AG04450 (cell line): ENCODE measurements around the gene TBX2. TPM values are rescaled to one million over a fixed set of nuclear protein-coding genes. Genes with fewer than 3 reads are reported as not detected.

Experiments
- CTCF ChIA-PET: fragments of 300-600, 350-600 bp; formaldehyde crosslinking; extraction: SDS; loops from one replicate; lab custom pipeline; 2022; ENCODE audit warnings: antibody characterized with exemption, inconsistent platforms; lab: Charles Lee
- POLR2A ChIA-PET: fragments of 350-600 bp; formaldehyde crosslinking; extraction: SDS; loops from one replicate; lab custom pipeline; 2021; ENCODE audit warnings: antibody characterized with exemption, inconsistent platforms; lab: Yijun Ruan, JAX
- DNase-seq: peaks from one replicate; pipeline ENCODE4 v3.0.0-alpha.2; 2011; ENCODE audit warnings: low read depth, low spot score
- H3K27ac ChIP-seq: one replicate; pipeline ENCODE4 v1.5.1; 2012; ENCODE audit warnings: low read depth, low read length, control low read depth
- H3K27me3 ChIP-seq: one replicate; pipeline ENCODE4 v1.6.0; 2012; ENCODE audit warnings: low read length; ENCODE audit not compliant: control insufficient read depth, insufficient read depth
- H3K4me3 ChIP-seq: 2 replicates; pipeline ENCODE4 v1.5.1; 2011; ENCODE audit warnings: mild to moderate bottlenecking, low read depth, low read length, control low read depth
- H3K9me3 ChIP-seq: 2 replicates; pipeline ENCODE4 v1.5.1; 2012; ENCODE audit warnings: low read length; ENCODE audit not compliant: control insufficient read depth, insufficient read depth
- CTCF ChIP-seq: IDR thresholded peaks from 2 replicates; pipeline ENCODE4 v1.5.1; 2011; ENCODE audit warnings: low read depth, low read length, control low read depth, inconsistent platforms
- polyA plus RNA-seq: library from polyadenylated mRNA; depleted of rRNA; stranded (reverse); fragments of >200 nt; gene quantifications from 2 replicates; pipeline ENCODE4 v1.2.3, GENCODE V29; 2011

Gene TBX2
- polyA plus RNA-seq, 1 experiment = 18.3 TPM

DNA sequence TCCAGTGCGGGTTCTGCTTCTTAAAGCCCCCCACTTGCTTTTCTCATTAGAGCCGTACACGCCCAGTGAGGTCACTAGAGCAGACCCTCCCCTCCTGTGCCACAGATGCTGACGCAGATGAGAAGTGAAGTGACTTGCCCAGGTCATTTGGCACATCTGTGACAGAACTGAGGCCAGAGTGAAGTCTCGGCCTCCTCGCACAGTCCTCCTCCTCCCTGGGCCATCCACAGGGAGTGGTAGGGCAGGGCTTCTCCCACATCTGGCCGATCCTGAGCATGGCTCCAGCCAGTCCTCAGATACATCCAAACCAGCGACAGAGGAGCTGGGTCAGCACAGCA, 15.3 kb upstream of the TBX2 start:
- Histone ChIP-seq H3K27me3 (no peaks in the 10 kb centered on the region), H3K9me3 (no peaks in the 10 kb centered on the region; the same call in 1 of the 2 replicates), H3K4me3 (no peak overlapping the region), H3K27ac (no peak overlapping the region)
- DNase-seq = no peak
- POLR2A ChIA-PET = no interaction called here
- no peak for TF ChIP-seq CTCF
- CTCF ChIA-PET = no interaction called here

DNA sequence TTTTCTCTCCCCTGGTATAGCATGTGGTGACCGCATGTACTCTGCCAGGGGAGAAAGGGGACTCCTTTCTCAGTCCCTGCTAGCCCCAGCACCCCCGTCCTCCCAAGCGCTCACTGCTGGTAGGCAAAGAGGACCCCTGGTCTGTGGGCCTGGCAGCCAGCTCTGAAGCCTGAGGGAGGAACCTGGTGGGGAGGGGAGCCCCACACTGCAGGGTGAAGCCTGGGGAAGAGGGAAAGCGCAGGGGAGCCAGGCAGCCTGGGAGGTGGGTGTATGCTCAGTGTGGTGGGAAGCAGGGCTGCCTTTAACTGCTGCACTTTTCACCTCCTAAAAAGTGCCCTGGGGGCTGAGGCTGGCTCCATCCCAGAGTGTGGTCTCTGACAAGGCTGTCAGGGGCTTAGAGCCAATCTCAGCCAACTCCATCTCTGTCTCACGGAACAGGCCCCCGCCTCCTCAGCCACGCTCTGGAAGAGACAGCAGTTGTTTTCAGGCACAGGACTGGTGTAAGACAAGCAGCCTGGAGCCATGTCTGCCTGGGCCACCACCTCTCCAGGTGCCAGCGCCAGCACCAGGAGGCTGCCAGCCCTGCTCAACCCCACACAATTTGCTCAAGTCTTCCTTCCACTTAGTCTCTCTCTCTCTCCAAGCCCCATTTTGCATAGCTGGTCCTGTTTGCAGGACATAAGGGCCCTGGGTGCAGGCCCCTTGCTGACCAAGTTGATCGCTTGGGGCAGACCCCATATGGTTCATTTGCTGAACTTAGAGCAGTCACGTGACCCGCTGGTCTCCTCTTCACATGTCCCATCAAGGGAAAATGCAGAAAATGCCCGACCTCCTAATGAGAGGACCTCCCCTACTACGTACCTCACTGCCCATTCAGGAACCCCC, 14.7 kb upstream of the TBX2 start:
- H3K4me3 ChIP-seq = no peak overlapping the region
- H3K27me3 ChIP-seq = no peaks in the 10 kb centered on the region
- DNase-seq = no peak
- ChIA-PET CTCF (no interaction called here), POLR2A (no interaction called here)
- H3K27ac ChIP-seq = no peak overlapping the region
- no peaks in the 10 kb centered on the region for H3K9me3 ChIP-seq
- TF ChIP-seq CTCF = no peak

DNA sequence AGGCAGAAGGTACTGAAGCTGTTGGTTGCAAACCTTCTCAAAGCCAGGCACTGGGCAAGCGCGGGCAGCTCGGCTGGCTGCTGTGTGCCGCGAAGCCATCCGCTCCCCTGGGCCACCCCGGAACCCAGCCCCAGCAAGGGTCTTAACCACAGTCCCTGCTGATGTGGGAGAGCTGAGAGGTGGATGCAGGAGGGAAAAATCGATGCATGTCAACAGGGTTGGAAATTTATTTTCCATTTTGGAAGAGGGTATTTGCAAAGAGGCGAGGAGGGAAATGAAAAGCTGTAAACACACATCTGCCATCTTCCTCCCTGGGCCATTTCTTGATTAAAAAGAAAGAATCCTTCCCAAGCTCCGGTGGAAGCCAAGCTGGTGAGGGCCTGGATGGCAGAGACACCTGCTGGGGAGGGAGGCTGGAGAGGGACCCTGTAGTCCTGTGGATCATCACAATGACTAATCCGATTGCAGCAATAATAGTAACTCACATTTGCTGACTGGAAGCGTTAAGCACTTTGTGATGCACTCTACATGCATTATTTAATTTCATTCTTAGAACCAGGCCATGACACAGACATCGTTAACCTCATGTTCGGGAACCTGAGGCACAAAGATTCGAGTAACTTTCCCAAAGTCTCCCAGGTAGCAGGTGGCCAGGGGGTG, 13.9 kb upstream of the TBX2 start:
- Histone ChIP-seq H3K9me3 (no peaks in the 10 kb centered on the region), H3K27ac (no peak overlapping the region), H3K27me3 (no peaks in the 10 kb centered on the region), H3K4me3 (no peak overlapping the region)
- CTCF ChIA-PET = no interaction called here
- TF ChIP-seq CTCF = no peak
- POLR2A ChIA-PET = interaction anchor here (0.7 kb wide), 2 partner anchors 11 to 1028 kb away, joined by 3 to 4 read pairs; no protein-coding TSS in a partner anchor
- no peak for DNase-seq

GRCh38 chr17:61386251-61386650, 13.4 kb upstream of the TBX2 start:
- ChIA-PET CTCF (no interaction called here), POLR2A (interaction anchor here (0.7 kb wide), 2 partner anchors 10 to 1029 kb away, joined by 3 to 4 read pairs; no protein-coding TSS in a partner anchor)
- H3K9me3 ChIP-seq = no peaks in the 10 kb centered on the region
- no peaks in the 10 kb centered on the region for H3K27me3 ChIP-seq
- H3K27ac ChIP-seq = no peak overlapping the region
- no peak for DNase-seq
- no peak overlapping the region for H3K4me3 ChIP-seq
- TF ChIP-seq CTCF = no peak

GRCh38 chr17:61387011-61387410, 12.6 kb upstream of the TBX2 start:
- no peak for TF ChIP-seq CTCF
- Histone ChIP-seq H3K4me3 (no peak overlapping the region), H3K9me3 (no peaks in the 10 kb centered on the region), H3K27me3 (no peaks in the 10 kb centered on the region), H3K27ac (no peak overlapping the region)
- DNase-seq = no peak
- ChIA-PET POLR2A (no interaction called here), CTCF (no interaction called here)
